Prostate gland (tissue), 2 donors: Measurements from ENCODE around the gene NPVF. TPM values are rescaled to one million over a fixed set of nuclear protein-coding genes. Genes with fewer than 3 reads are reported as not detected.

Experiments used
- DNase-seq: peaks from one replicate; pipeline ENCODE4 v3.0.0-alpha.2; 2019; ENCODE audit warnings: low spot score
- H3K27ac ChIP-seq, 2 donors: fragments of 200-600 bp; sonication (generic); 2 replicates each; pipeline ENCODE4 v1.5.1; 2017 to 2019
- H3K27me3 ChIP-seq: fragments of 200-600 bp; sonication (generic); replicated peaks from 2 replicates; pipeline ENCODE4 v1.5.1; 2019; ENCODE audit not compliant: insufficient read depth
- H3K36me3 ChIP-seq, 2 donors: fragments of 200-600 bp; sonication (generic); 1 replicate in 1 of 2; 2 replicates in 1 of 2; pipeline versions ENCODE4 v1.5.1 to v1.8.1; 2017 to 2019
- H3K4me1 ChIP-seq: fragments of 200-600 bp; sonication (generic); replicated peaks from 2 replicates; pipeline ENCODE4 v1.5.1; 2019
- H3K4me3 ChIP-seq, 2 donors: fragments of 200-600 bp; sonication (generic); 2 replicates each; pipeline ENCODE4 v1.5.1; 2017 to 2019
- H3K9me3 ChIP-seq: fragments of 200-600 bp; sonication (generic); 2 replicates; pipeline ENCODE4 v1.5.1; 2017
- POLR2A ChIP-seq: fragments of 450-650 bp; IDR thresholded peaks from one replicate; pipeline ENCODE4 v1.6.1; 2016; ENCODE audit warnings: antibody characterized with exemption, mild to moderate bottlenecking
- POLR2AphosphoS5 ChIP-seq: sonication (generic); formaldehyde crosslinking; IDR thresholded peaks from one replicate; pipeline ENCODE4 v1.6.1; 2017; ENCODE audit warnings: antibody characterized with exemption
- WGBS: methylation state at CpG from one replicate; pipeline ENCODE4 v1.1.5; 2018; 5-methylcytosine and 5-hydroxymethylcytosine counted together
- intact Hi-C: fragments of 100-400 bp; cut with DNase I; formaldehyde crosslinking; loops from one replicate; pipeline ENCODE4 v1.14.2; 2022
- total RNA-seq, 2 donors: library from RNA; depleted of rRNA; stranded (reverse); fragments of >200 nt; gene quantifications; one replicate each; pipeline ENCODE4 v1.1.0, GENCODE V29; 2016
- TF ChIP-seq, protein P1 (sequence below), 4 experiments: fragments of 200-600 bp in 2 of 4; fragments of 450-650 bp in 2 of 4; sonication (generic) in 2 of 4; IDR thresholded peaks; 1 replicate in 3 of 4; 2 replicates in 1 of 4; pipeline ENCODE4 v1.5.1; 2016 to 2019; ENCODE audit warnings: antibody characterized with exemption in 4 of 4, mild to moderate bottlenecking in 2 of 4, moderate library complexity in 2 of 4

Gene NPVF
- total RNA-seq, 2 donors from 2014 or later = not detected

DNA sequence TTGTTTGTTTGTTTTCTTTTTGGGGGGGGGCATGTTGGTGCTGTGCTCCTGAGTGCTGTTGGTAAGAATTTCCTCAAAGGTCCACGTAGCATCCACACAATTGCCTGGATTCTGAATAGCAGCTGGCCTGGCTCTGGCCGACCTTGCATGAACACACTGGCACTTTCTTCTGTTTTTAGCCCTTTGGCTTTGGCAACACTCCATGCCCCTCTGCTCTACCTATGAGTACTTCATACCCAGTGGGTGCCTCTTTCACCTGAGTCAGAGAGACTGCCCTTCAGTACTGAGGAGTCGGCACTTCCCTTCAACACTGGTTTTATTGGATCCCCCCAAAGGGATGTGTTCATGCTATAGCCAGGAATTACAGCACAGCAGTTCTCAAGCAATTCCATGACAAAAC lies 7.2 kb upstream of the NPVF start:
- 84% methylated on average over 3 of the region's 3 CpGs for WGBS
- Histone ChIP-seq H3K36me3 (no peaks in the 10 kb centered on the region), H3K4me1 (no peaks in the 10 kb centered on the region), H3K27ac (no peak overlapping the region), H3K9me3 (no peaks in the 10 kb centered on the region), H3K27me3 (no peaks in the 10 kb centered on the region), H3K4me3 (no peak overlapping the region)
- intact Hi-C loops = no loop called here
- no peak for DNase-seq
- TF ChIP-seq POLR2AphosphoS5 = no peak
- no peak for TF ChIP-seq POLR2A
- TF ChIP-seq, protein P1, sequence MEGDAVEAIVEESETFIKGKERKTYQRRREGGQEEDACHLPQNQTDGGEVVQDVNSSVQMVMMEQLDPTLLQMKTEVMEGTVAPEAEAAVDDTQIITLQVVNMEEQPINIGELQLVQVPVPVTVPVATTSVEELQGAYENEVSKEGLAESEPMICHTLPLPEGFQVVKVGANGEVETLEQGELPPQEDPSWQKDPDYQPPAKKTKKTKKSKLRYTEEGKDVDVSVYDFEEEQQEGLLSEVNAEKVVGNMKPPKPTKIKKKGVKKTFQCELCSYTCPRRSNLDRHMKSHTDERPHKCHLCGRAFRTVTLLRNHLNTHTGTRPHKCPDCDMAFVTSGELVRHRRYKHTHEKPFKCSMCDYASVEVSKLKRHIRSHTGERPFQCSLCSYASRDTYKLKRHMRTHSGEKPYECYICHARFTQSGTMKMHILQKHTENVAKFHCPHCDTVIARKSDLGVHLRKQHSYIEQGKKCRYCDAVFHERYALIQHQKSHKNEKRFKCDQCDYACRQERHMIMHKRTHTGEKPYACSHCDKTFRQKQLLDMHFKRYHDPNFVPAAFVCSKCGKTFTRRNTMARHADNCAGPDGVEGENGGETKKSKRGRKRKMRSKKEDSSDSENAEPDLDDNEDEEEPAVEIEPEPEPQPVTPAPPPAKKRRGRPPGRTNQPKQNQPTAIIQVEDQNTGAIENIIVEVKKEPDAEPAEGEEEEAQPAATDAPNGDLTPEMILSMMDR (IDR thresholded peaks at IDR 0.05) = no peak

DNA sequence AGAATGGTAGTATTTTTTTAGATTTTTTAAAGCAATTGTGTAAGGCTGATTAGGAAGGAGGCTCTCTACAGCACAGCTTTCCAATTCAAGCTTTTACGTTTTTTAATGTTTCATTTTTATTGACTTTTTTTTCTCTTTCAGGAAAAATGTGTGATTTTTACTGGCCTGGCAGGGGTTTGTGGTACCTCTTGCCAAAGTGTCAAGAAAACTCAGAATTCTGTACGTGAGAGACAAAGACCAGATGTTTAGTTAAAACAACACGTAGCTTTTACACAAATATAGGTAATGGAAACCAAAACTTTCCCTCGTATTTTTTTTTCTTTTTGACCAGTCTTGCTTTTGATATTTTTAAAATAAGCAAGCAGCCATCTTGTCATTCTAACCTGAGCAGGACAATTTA lies 6.0 kb upstream of the NPVF start:
- Histone ChIP-seq H3K27me3 (no peaks in the 10 kb centered on the region), H3K27ac (no peak overlapping the region), H3K9me3 (no peaks in the 10 kb centered on the region), H3K4me1 (no peaks in the 10 kb centered on the region), H3K36me3 (no peaks in the 10 kb centered on the region), H3K4me3 (no peak overlapping the region)
- intact Hi-C loops = no loop called here
- WGBS = 17% methylated on average over 4 of the region's 4 CpGs
- no peak for DNase-seq
- TF ChIP-seq POLR2A (no peak), POLR2AphosphoS5 (no peak)
- TF ChIP-seq, protein P1 (IDR thresholded peaks at IDR 0.05) = no peak

DNA sequence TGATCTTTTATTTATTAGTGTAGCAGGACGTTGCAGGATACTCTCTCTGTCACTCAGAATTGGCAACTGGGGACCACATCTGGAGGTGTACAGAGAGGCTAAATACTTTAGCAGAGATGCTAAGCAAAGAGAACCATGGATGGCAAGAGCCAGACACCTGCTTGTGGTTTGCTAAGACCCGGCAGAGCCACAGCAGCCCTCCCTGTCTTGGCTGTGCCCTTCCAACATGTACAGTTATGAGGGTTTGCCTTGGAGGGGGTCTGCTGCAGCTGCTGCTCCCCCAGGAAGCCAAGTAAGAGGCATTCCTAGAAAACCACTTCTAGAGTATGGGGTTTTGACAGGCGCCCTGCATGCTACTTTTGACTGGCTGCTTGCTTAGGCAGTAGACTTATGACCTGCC lies 5.1 kb downstream of the NPVF start:
- DNase-seq = no peak
- no peaks in the 10 kb centered on the region for H3K9me3 ChIP-seq
- intact Hi-C loops = no loop called here
- H3K27me3 ChIP-seq = no peaks in the 10 kb centered on the region
- no peak overlapping the region for H3K4me3 ChIP-seq
- TF ChIP-seq, protein P1 (IDR thresholded peaks at IDR 0.05) = no peak
- no peak for TF ChIP-seq POLR2AphosphoS5
- TF ChIP-seq POLR2A = no peak
- WGBS = 60% methylated on average over 3 of the region's 3 CpGs
- H3K36me3 ChIP-seq = no peaks in the 10 kb centered on the region
- no peak overlapping the region for H3K27ac ChIP-seq
- no peaks in the 10 kb centered on the region for H3K4me1 ChIP-seq

DNA sequence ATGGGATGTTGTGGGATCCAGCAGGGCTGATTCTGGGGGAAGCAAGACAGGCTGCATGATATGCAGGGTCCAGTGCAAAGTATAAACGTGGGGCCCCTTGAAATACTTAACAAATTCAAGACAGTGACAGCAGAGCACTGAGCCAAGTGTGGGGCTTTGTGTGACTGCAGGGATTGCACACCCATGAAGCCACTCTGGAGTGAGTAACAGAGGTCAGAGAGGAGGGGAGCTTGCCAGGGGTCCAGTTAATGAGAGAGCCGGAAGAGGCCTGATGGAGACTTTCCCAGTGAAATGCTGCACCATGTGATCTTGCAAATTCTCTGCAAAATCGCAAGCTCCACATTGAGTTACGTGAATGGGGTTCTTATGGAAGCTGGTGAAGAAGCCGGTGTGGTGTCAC lies 5.6 kb downstream of the NPVF start:
- H3K36me3 ChIP-seq = no peaks in the 10 kb centered on the region
- TF ChIP-seq POLR2AphosphoS5 (no peak), POLR2A (no peak)
- TF ChIP-seq, protein P1 (IDR thresholded peaks at IDR 0.05) = no peak
- no peak for DNase-seq
- no peaks in the 10 kb centered on the region for H3K27me3 ChIP-seq
- intact Hi-C loops = no loop called here
- 91% methylated on average over 5 of the region's 5 CpGs for WGBS
- no peaks in the 10 kb centered on the region for H3K9me3 ChIP-seq
- no peaks in the 10 kb centered on the region for H3K4me1 ChIP-seq
- H3K4me3 ChIP-seq = no peak overlapping the region
- no peak overlapping the region for H3K27ac ChIP-seq

DNA sequence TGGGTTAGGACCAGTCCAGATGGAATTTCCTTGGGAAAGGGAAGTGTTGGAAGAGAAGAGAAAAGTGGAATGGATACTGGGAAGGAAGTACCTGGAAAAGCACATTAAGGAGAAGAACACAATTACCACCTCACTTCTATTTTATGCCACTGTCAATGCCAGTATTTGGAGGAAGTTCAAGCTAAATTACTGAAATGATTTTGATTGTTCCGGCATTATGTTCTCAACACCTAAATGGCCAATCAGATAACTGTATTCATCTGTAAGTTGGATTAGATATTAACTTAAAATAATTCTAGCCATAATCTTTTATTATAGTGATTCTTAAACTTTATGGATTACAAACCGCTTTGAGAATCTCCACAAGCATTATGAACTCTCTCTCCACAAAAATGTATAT lies 7.3 kb downstream of the NPVF start:
- TF ChIP-seq POLR2A = no peak
- TF ChIP-seq, protein P1 (IDR thresholded peaks at IDR 0.05) = no peak
- no peak for TF ChIP-seq POLR2AphosphoS5

More for the DNA sequence above, 7.3 kb downstream of the NPVF start:
- Histone ChIP-seq H3K27ac (no peak overlapping the region), H3K4me3 (no peak overlapping the region), H3K27me3 (no peaks in the 10 kb centered on the region), H3K9me3 (no peaks in the 10 kb centered on the region), H3K4me1 (no peaks in the 10 kb centered on the region), H3K36me3 (no peaks in the 10 kb centered on the region)
- 84% methylated on average over 2 of the region's 2 CpGs for WGBS
- no peak for DNase-seq
- intact Hi-C loops = no loop called here
